ENCODE data around the gene GPR107. TPM values are rescaled to one million over a fixed set of nuclear protein-coding genes. Genes with fewer than 3 reads are reported as not detected.

Gene GPR107
- total RNA-seq, 2 donors from 2014 or later: 42.2 to 51.2 TPM

GRCh38 chr9:130095872-130096271, 42.2 kb downstream of the GPR107 start:
- Histone ChIP-seq H3K9ac (ENCODE audit: low read depth in 2 of 2, low read length in 2 of 2) (no peak overlapping the region), H3K4me3 (no peak overlapping the region), H3K27ac (no peak overlapping the region), H3K9me3 (no peaks in the 10 kb centered on the region), H3K36me3 (peaks cover 9% of the 10 kb centered on the region), H3K27me3 (no peaks in the 10 kb centered on the region), H3K4me1 (no peaks in the 10 kb centered on the region)
- TF ChIP-seq CTCF (IDR thresholded peaks at IDR 0.05): no peak
- intact Hi-C loops (cut with DNase I): loop anchor here (5.0 kb wide), 1 partner anchor 209 kb away; no protein-coding TSS in a partner anchor
- DNase-seq: no peak

GRCh38 chr9:130100681-130101080, 47.0 kb downstream of the GPR107 start:
- Histone ChIP-seq H3K4me3 (no peak overlapping the region), H3K27me3 (no peaks in the 10 kb centered on the region), H3K9me3 (no peaks in the 10 kb centered on the region), H3K9ac (ENCODE audit: low read depth in 2 of 2, low read length in 2 of 2) (no peak overlapping the region), H3K4me1 (no peaks in the 10 kb centered on the region), H3K36me3 (peaks cover 19% of the 10 kb centered on the region), H3K27ac (no peak overlapping the region)
- no peak for TF ChIP-seq CTCF (IDR thresholded peaks at IDR 0.05)
- no peak for DNase-seq
- intact Hi-C loops (cut with DNase I): loop anchor here (10.0 kb wide), 1 partner anchor 244 kb away; no protein-coding TSS in a partner anchor

- no peak for TF ChIP-seq CTCF (IDR thresholded peaks at IDR 0.05)
- intact Hi-C loops (cut with DNase I): loop anchor here (10.0 kb wide), 1 partner anchor 243 kb away; no protein-coding TSS in a partner anchor
- no peaks in the 10 kb centered on the region for H3K9me3 ChIP-seq
- H3K36me3 ChIP-seq: peaks cover 19% of the 10 kb centered on the region
- DNase-seq: no peak
- no peak overlapping the region for H3K9ac ChIP-seq (ENCODE audit: low read depth in 2 of 2, low read length in 2 of 2)
- H3K27me3 ChIP-seq: no peaks in the 10 kb centered on the region
- no peak overlapping the region for H3K27ac ChIP-seq
- H3K4me1 ChIP-seq: no peaks in the 10 kb centered on the region
- H3K4me3 ChIP-seq: no peak overlapping the region
These were observed 48.2 kb downstream of the GPR107 start for GRCh38 chr9:130101915-130102314.

GRCh38 chr9:130104491-130105193, 50.9 kb downstream of the GPR107 start:
- Histone ChIP-seq H3K27me3 (no peaks in the 10 kb centered on the region), H3K36me3 (peaks cover 23% of the 10 kb centered on the region), H3K27ac (no peak overlapping the region), H3K9ac (ENCODE audit: low read depth in 2 of 2, low read length in 2 of 2) (no peak overlapping the region), H3K4me1 (no peaks in the 10 kb centered on the region), H3K9me3 (no peaks in the 10 kb centered on the region), H3K4me3 (no peak overlapping the region)
- DNase-seq: no peak
- intact Hi-C loops (cut with DNase I): loop anchor here (10.0 kb wide), 1 partner anchor 240 kb away; no protein-coding TSS in a partner anchor
- TF ChIP-seq CTCF (IDR thresholded peaks at IDR 0.05): no peak

- H3K27me3 ChIP-seq: no peaks in the 10 kb centered on the region
- intact Hi-C loops (cut with DNase I): loop anchor here (10.0 kb wide), 1 partner anchor 238 kb away; no protein-coding TSS in a partner anchor
- no peak overlapping the region for H3K9ac ChIP-seq (ENCODE audit: low read depth in 2 of 2, low read length in 2 of 2)
- H3K4me3 ChIP-seq: no peak overlapping the region
- no peak for DNase-seq
- no peaks in the 10 kb centered on the region for H3K4me1 ChIP-seq
- H3K36me3 ChIP-seq: peaks cover 9% of the 10 kb centered on the region
- no peak overlapping the region for H3K27ac ChIP-seq
- H3K9me3 ChIP-seq: no peaks in the 10 kb centered on the region
- TF ChIP-seq CTCF (IDR thresholded peaks at IDR 0.05): no peak
These were observed 53.1 kb downstream of the GPR107 start for GRCh38 chr9:130106860-130107233.
